Epithelial cell of esophagus (primary cell): ENCODE data around the gene NIPAL3.
"Not testable (repeated sequence)": the region's sequence is repeated elsewhere in the genome, so short reads cannot be mapped to it uniquely, and the experiment has no call there.

Source experiments
- DNase-seq: peaks from one replicate; pipeline ENCODE4 v3.0.0; 2010; ENCODE audit warnings: low read depth
- H3K4me3 ChIP-seq: 2 replicates; pipeline ENCODE4 v1.5.1; 2011; ENCODE audit warnings: mild to moderate bottlenecking, low read length, control low read depth
- CTCF ChIP-seq: IDR thresholded peaks from 2 replicates; pipeline ENCODE4 v1.5.1; 2011; ENCODE audit warnings: low read depth, mild to moderate bottlenecking, low read length, control low read depth, inconsistent platforms; ENCODE audit not compliant: insufficient read depth; ENCODE audit errors: missing control alignments

The NIPAL3 gene

GRCh38 chr1:24442764-24443163, 27.2 kb downstream of the NIPAL3 start:
- no peak for TF ChIP-seq CTCF
- DNase-seq, result no peak

DNA sequence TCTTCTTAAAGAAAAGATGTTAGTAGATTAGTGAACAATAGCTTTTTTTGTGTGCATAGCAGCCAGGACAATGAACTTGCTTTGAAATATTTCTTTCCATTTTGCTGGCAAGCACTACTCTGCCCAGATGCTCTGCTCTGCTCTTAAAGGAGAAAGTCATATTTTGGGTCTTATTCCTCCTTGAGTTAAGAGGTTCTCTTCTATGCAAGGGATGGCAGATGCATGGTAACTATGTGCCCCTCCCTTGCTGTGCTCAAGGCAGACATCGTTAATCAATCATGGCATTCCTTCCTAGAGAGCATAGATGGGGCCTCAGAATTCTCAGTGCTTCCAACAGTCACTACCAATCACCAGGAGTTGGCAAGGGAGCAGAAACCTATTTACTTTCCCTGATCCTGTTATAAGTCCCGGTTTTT, 27.6 kb downstream of the NIPAL3 start:
- TF ChIP-seq CTCF, result no peak

More at GRCh38 chr1:24442764-24443163, 27.2 kb downstream of the NIPAL3 start:
- no peak overlapping the region for H3K4me3 ChIP-seq

GRCh38 chr1:24446446-24446845, 30.8 kb downstream of the NIPAL3 start:
- not testable (repeated sequence) for H3K4me3 ChIP-seq, DNase-seq

More for the DNA sequence above, 27.6 kb downstream of the NIPAL3 start:
- no peak overlapping the region for H3K4me3 ChIP-seq
- no peak for DNase-seq

DNA sequence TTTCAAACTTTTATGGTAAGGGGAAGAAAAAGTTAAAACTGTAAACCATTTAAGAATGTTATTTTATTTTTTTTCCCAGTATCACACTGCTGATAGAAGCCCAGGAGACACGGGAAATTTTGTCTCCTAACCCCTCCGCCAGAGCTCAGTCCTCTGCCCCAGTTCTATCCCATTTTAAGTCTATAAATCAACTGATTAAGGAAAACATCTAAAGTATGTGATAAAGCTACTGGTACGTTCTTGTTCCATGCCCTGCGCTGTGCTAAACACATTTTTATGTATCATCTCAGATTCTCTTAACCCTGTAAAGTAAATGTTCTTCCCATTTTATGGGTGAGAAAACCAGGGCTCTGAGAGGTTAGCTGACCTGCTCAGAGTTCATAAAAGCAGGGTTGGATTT, 34.7 kb downstream of the NIPAL3 start:
- H3K4me3 ChIP-seq, result no peak overlapping the region
- no peak for TF ChIP-seq CTCF
- no peak for DNase-seq

- no peak overlapping the region for H3K4me3 ChIP-seq
- no peak for DNase-seq
- no peak for TF ChIP-seq CTCF
Observed at GRCh38 chr1:24450857-24451397, 35.3 kb downstream of the NIPAL3 start.

DNA sequence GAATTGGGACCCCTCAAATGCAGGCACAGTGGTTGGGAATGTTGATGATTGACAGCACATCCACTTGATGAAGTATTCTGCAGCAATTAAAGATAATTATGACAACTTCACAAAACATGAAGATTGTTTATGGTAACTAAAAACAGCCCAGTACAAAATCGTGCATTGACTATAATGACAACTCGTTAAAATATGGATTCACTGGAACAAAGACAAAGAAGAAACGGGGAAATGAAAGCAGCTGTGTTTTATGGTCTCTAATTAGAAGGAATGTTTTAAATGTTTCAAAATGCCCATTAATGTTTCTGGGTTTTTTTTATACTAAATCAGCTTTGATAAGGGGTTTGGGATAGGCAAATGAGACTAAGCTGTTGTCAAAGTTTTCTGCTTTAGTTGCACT, 36.1 kb downstream of the NIPAL3 start:
- no peak overlapping the region for H3K4me3 ChIP-seq
- DNase-seq, result no peak
- no peak for TF ChIP-seq CTCF

DNA sequence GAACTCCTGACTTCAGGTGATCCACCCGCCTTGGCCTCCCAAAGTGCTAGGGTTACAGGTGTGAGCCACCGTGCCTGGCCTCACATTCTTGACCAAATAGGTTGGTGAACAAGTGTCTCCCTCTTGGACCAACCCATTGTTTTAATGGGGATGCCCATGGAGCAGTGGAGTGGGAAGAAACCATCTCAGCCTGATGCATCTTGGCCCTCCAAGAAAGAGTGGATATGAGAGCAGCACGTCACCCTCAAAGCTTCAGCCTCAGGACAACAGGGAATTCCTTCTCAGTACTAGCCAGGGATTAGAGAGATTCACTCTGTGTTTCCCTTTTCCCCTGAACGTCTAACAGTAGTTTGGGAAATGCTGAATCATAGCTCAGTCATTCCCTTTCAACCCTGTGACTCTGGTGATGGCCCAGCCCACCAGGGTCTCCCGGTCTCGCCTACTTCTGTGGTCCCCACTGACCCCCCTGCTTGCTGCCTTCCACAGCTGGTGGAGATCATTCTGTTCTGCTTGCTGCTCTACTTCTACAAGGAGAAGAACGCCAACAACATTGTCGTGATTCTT, 37.4 kb downstream of the NIPAL3 start:
- TF ChIP-seq CTCF, result no peak
- no peak for DNase-seq
- no peak overlapping the region for H3K4me3 ChIP-seq
